Astrocyte of the hippocampus (primary cell): ENCODE results near the gene SLC19A1.

ENCODE experiments used
- DNase-seq: peaks from one replicate; pipeline ENCODE4 v3.0.0; 2011; ENCODE audit warnings: low read depth, low spot score

The SLC19A1 gene

GRCh38 chr21:45468051-45468970, 73.9 kb downstream of the SLC19A1 start:
- DNase-seq: no peak

GRCh38 chr21:45467221-45467779, 74.9 kb downstream of the SLC19A1 start:
- DNase-seq: peak; percentile 34

GRCh38 chr21:45466330-45467220, 75.7 kb downstream of the SLC19A1 start:
- DNase-seq: no peak

- no peak for DNase-seq
Measured at GRCh38 chr21:45465611-45466329, 76.5 kb downstream of the SLC19A1 start.

GRCh38 chr21:45465105-45465504, 77.1 kb downstream of the SLC19A1 start:
- no peak for DNase-seq

- no peak for DNase-seq
Measured at GRCh38 chr21:45464309-45464708, 77.9 kb downstream of the SLC19A1 start.

GRCh38 chr21:45463871-45464270, 78.4 kb downstream of the SLC19A1 start:
- no peak for DNase-seq

- DNase-seq: no peak
Measured at GRCh38 chr21:45461806-45462341, 80.4 kb downstream of the SLC19A1 start.

GRCh38 chr21:45461369-45461750, 80.9 kb downstream of the SLC19A1 start:
- no peak for DNase-seq

GRCh38 chr21:45460611-45461368, 81.5 kb downstream of the SLC19A1 start:
- peak; percentile 79 for DNase-seq

GRCh38 chr21:45460011-45460565, 82.2 kb downstream of the SLC19A1 start:
- DNase-seq: no peak

- DNase-seq: no peak
Measured at GRCh38 chr21:45459171-45460010, 82.8 kb downstream of the SLC19A1 start.

GRCh38 chr21:45458281-45459170, 83.7 kb downstream of the SLC19A1 start:
- DNase-seq: no peak

- DNase-seq: no peak
Measured at GRCh38 chr21:45457832-45458172, 84.4 kb downstream of the SLC19A1 start.

GRCh38 chr21:45457161-45457831, 84.9 kb downstream of the SLC19A1 start:
- no peak for DNase-seq

- DNase-seq: no peak
Measured at GRCh38 chr21:45456584-45457160, 85.6 kb downstream of the SLC19A1 start.
